CD14-positive monocyte (primary cell): ENCODE results near the gene HHIPL1. TPM values are rescaled to one million over a fixed set of nuclear protein-coding genes. Genes with fewer than 3 reads are reported as not detected.

Experiments
- DNase-seq, 3 donors: peaks; one replicate each; pipeline ENCODE4 v3.0.0-alpha.2; 2011 to 2022
- H2AFZ ChIP-seq: 2 replicates; pipeline ENCODE4 v1.6.0; 2012; ENCODE audit warnings: mild to moderate bottlenecking, low read depth, low read length, inconsistent platforms; ENCODE audit not compliant: insufficient read depth, poor library complexity, severe bottlenecking
- H3K27ac ChIP-seq, 2 donors: 1 replicate in 1 of 2; 2 replicates in 1 of 2; pipeline ENCODE4 v1.5.1; 2012 to 2013; ENCODE audit warnings: low read length in 2 of 2, control low read depth in 1 of 2, inconsistent platforms in 1 of 2, low read depth in 1 of 2, mild to moderate bottlenecking in 1 of 2
- H3K27me3 ChIP-seq, 2 donors: one replicate each; pipeline versions ENCODE4 v1.6.0 to v1.6.1; 2011 to 2013; ENCODE audit warnings: low read length in 2 of 2; ENCODE audit not compliant: control insufficient read depth in 2 of 2, insufficient read depth in 2 of 2
- H3K36me3 ChIP-seq, 2 donors: replicated peaks in 1 of 2; 1 replicate in 1 of 2; 2 replicates in 1 of 2; pipeline versions ENCODE4 v1.5.1 to v1.6.1; 2012 to 2013; ENCODE audit warnings: low read length in 2 of 2, control low read depth in 1 of 2, inconsistent platforms in 1 of 2, mild to moderate bottlenecking in 1 of 2; ENCODE audit not compliant: insufficient read depth in 2 of 2, control insufficient read depth in 1 of 2
- H3K4me1 ChIP-seq, 2 donors: 1 replicate in 1 of 2; 2 replicates in 1 of 2; pipeline versions ENCODE4 v1.5.1 to v1.6.1; 2012 to 2013; ENCODE audit warnings: low read length in 2 of 2, control low read depth in 1 of 2, inconsistent platforms in 1 of 2, mild to moderate bottlenecking in 1 of 2, moderate library complexity in 1 of 2; ENCODE audit not compliant: insufficient read depth in 2 of 2, control insufficient read depth in 1 of 2
- H3K4me2 ChIP-seq: replicated peaks from 2 replicates; pipeline ENCODE3; 2012; ENCODE audit warnings: low read length, moderate library complexity, mild to moderate bottlenecking; ENCODE audit not compliant: poor library complexity, severe bottlenecking; ENCODE audit errors: extremely low read depth
- H3K4me3 ChIP-seq, 3 experiments: fragments of 200-600 bp in 1 of 3; sonication (generic) in 1 of 3; replicated peaks in 1 of 3; 1 replicate in 2 of 3; 2 replicates in 1 of 3; pipeline ENCODE4 v1.5.1; 2011 to 2013; ENCODE audit warnings: low read length in 3 of 3, mild to moderate bottlenecking in 3 of 3, control low read depth in 2 of 3, low read depth in 2 of 3, inconsistent platforms in 1 of 3, moderate library complexity in 1 of 3
- H3K79me2 ChIP-seq: 2 replicates; pipeline ENCODE4 v1.6.0; 2012; ENCODE audit warnings: mild to moderate bottlenecking, control low read depth, inconsistent platforms, low read length, moderate library complexity; ENCODE audit not compliant: insufficient read depth
- H3K9ac ChIP-seq: 2 replicates; pipeline ENCODE4 v1.6.0; 2017; ENCODE audit warnings: low read length, mild to moderate bottlenecking; ENCODE audit not compliant: insufficient read depth, poor library complexity, severe bottlenecking
- H3K9me3 ChIP-seq, 2 donors: replicated peaks in 1 of 2; 1 replicate in 1 of 2; 2 replicates in 1 of 2; pipeline versions ENCODE4 v1.5.1 to v1.6.1; 2012 to 2013; ENCODE audit warnings: low read length in 2 of 2, control low read depth in 1 of 2; ENCODE audit not compliant: control insufficient read depth in 1 of 2, insufficient read depth in 1 of 2
- H4K20me1 ChIP-seq: 2 replicates; pipeline ENCODE4 v1.6.0; 2012; ENCODE audit warnings: mild to moderate bottlenecking, low read length, control low read depth, moderate library complexity; ENCODE audit not compliant: insufficient read depth
- H3K27ac Mint-ChIP-seq, 7 donors: one replicate each; pipeline ENCODE4 v1.8.0; 2020; ENCODE audit warnings: mild to moderate bottlenecking in 7 of 7, mixed read lengths in 7 of 7, moderate library complexity in 6 of 7, inconsistent platforms in 2 of 7
- H3K27me3 Mint-ChIP-seq, 3 donors: one replicate each; pipeline ENCODE4 v1.8.0; 2021 to 2022; ENCODE audit warnings: low read depth in 3 of 3, mild to moderate bottlenecking in 3 of 3, mixed read lengths in 3 of 3, moderate library complexity in 3 of 3, inconsistent platforms in 1 of 3
- H3K36me3 Mint-ChIP-seq, 2 donors: one replicate each; pipeline ENCODE4 v1.8.0; 2020; ENCODE audit warnings: mixed read lengths in 2 of 2, inconsistent platforms in 1 of 2, mild to moderate bottlenecking in 1 of 2
- H3K4me1 Mint-ChIP-seq: one replicate; pipeline ENCODE4 v1.8.0; 2020; ENCODE audit warnings: mild to moderate bottlenecking, mixed read lengths
- H3K4me3 Mint-ChIP-seq, 2 donors: one replicate each; pipeline ENCODE4 v1.8.0; 2020; ENCODE audit warnings: mild to moderate bottlenecking in 2 of 2, mixed read lengths in 2 of 2, moderate library complexity in 1 of 2
- H3K9me3 Mint-ChIP-seq, 7 donors: one replicate each; pipeline ENCODE4 v1.8.0; 2020 to 2022; ENCODE audit warnings: mixed read lengths in 7 of 7, mild to moderate bottlenecking in 6 of 7, moderate library complexity in 6 of 7, inconsistent platforms in 2 of 7
- CTCF ChIP-seq: fragments of 200-600 bp; IDR thresholded peaks from one replicate; pipeline ENCODE4 v1.8.0; 2022; ENCODE audit warnings: antibody characterized with exemption, mild to moderate bottlenecking
- WGBS: methylation state at CpG from one replicate; pipeline ENCODE4 v1.1.5; 2013; ENCODE audit warnings: missing lambda C conversion rate; ENCODE audit not compliant: insufficient coverage; 5-methylcytosine and 5-hydroxymethylcytosine counted together
- intact Hi-C, 2 donors: fragments of 100-400 bp; cut with micrococcal nuclease; formaldehyde crosslinking; loops; one replicate each; pipeline versions ENCODE4 v1.15.0 to v1.15.1; 2023
- polyA plus RNA-seq, 3 donors: library from polyadenylated mRNA; depleted of rRNA in 1 of 3; unstranded in 2 of 3; stranded (reverse) in 1 of 3; fragments of 300-500 nt in 2 of 3; fragments of >200 nt in 1 of 3; fragmentation: Illumina TruSeq in 2 of 3; gene quantifications; 1 replicate in 2 of 3; 2 replicates in 1 of 3; pipeline ENCODE4 v1.2.3, GENCODE V29; 2012 to 2021

Gene HHIPL1
- polyA plus RNA-seq, 3 donors: 0.09 TPM; not detected in 2

GRCh38 chr14:99616832-99617800, 27.8 kb upstream of the HHIPL1 start:
- no peak overlapping the region for H3K27ac Mint-ChIP-seq
- Histone ChIP-seq H3K9me3 (no peaks in the 10 kb centered on the region), H3K4me1 (no peaks in the 10 kb centered on the region), H3K9ac (no peak overlapping the region), H4K20me1 (no peaks in the 10 kb centered on the region), H3K4me3 (no peak overlapping the region), H3K79me2 (no peaks in the 10 kb centered on the region), H3K36me3 (no peaks in the 10 kb centered on the region), H3K27me3 (peaks cover 0 to 24% of the 10 kb centered on the region in 2 donors), H2AFZ (no peak overlapping the region), H3K27ac (no peak overlapping the region), H3K4me2 (no peak overlapping the region)
- H3K27me3 Mint-ChIP-seq: peaks cover 15 to 31% (median 27%) of the 10 kb centered on the region in 3 donors
- 76% methylated on average over 4 of the region's 16 CpGs for WGBS
- no peak for DNase-seq
- peak overlapping the region in 1 of 2 donors; percentile 46 for H3K4me3 Mint-ChIP-seq
- no peak for TF ChIP-seq CTCF
- H3K4me1 Mint-ChIP-seq: no peaks in the 10 kb centered on the region
- H3K9me3 Mint-ChIP-seq: no peaks in the 10 kb centered on the region
- intact Hi-C loops: no loop called here
- no peaks in the 10 kb centered on the region for H3K36me3 Mint-ChIP-seq

GRCh38 chr14:99619835-99620834, 24.8 kb upstream of the HHIPL1 start:
- H3K4me1 ChIP-seq: no peaks in the 10 kb centered on the region
- no peak for TF ChIP-seq CTCF
- no peak overlapping the region for H3K9ac ChIP-seq
- no peak overlapping the region for H3K4me3 Mint-ChIP-seq
- 21% methylated on average over 9 of the region's 13 CpGs for WGBS
- H3K9me3 ChIP-seq: no peaks in the 10 kb centered on the region
- intact Hi-C loops: no loop called here
- H3K4me3 ChIP-seq: no peak overlapping the region
- no peaks in the 10 kb centered on the region for H3K79me2 ChIP-seq
- peaks cover 0 to 24% of the 10 kb centered on the region in 2 donors for H3K27me3 ChIP-seq
- no peak overlapping the region for H3K4me2 ChIP-seq
- no peaks in the 10 kb centered on the region for H3K4me1 Mint-ChIP-seq
- no peak overlapping the region for H3K27ac Mint-ChIP-seq
- H3K36me3 Mint-ChIP-seq: no peaks in the 10 kb centered on the region
- H3K9me3 Mint-ChIP-seq: no peaks in the 10 kb centered on the region
- no peaks in the 10 kb centered on the region for H4K20me1 ChIP-seq
- no peak for DNase-seq
- H2AFZ ChIP-seq: no peak overlapping the region
- H3K36me3 ChIP-seq: no peaks in the 10 kb centered on the region
- peaks cover 21 to 34% (median 28%) of the 10 kb centered on the region in 3 donors for H3K27me3 Mint-ChIP-seq
- no peak overlapping the region for H3K27ac ChIP-seq
